Fibroblast of pulmonary artery (primary cell): ENCODE results near the gene S100P.

ENCODE experiments used
- DNase-seq: peaks from one replicate; pipeline ENCODE4 v3.0.0-alpha.2; 2010; ENCODE audit warnings: low read depth
- H3K4me3 ChIP-seq: replicated peaks from 2 replicates; pipeline ENCODE4 v1.5.1; 2011; ENCODE audit warnings: low read depth, mild to moderate bottlenecking, control low read depth, low read length, moderate library complexity
- TF ChIP-seq, protein P1 (sequence below): IDR thresholded peaks from 2 replicates; pipeline ENCODE4 v1.5.1; 2011; ENCODE audit warnings: mild to moderate bottlenecking, control low read depth, low read length, inconsistent platforms; ENCODE audit errors: missing control alignments

Gene S100P

DNA sequence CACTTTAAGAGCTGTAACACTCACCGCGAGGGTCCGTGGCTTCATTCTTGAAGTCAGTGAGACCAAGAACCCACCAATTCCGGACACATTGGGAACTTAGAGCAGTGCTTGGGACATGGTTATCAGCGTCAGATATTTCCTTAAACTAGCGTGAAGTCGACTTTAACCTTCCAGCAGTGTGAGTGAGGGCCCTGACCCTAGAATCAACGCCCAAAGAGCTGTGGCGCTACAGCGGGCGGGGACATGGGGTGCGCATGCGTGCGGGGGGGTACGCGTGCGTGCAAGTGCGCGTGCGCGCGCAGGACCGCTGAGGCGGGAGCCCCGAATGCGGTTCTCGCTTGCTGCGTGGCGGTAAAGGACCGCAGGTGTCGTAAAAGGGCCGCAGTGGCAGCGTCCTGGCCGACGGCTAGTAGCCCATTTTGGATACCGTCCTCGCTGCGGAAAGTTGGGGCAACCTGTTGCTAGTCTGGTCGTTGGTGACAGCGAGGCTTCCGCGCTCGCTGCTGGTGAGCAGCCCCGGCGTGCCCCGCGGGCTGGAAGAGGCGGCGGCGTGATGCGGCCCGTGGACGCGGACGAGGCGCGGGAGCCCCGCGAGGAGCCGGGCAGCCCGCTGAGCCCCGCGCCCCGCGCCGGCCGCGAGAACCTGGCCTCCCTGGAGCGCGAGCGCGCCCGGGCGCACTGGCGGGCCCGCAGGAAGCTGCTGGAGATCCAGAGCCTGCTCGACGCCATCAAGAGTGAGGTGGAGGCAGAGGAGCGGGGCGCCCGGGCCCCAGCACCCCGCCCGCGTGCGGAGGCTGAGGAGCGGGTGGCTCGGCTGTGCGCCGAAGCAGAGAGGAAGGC lies 19.8 kb upstream of the S100P start:
- DNase-seq: peak; percentile 96
- TF ChIP-seq, protein P1, sequence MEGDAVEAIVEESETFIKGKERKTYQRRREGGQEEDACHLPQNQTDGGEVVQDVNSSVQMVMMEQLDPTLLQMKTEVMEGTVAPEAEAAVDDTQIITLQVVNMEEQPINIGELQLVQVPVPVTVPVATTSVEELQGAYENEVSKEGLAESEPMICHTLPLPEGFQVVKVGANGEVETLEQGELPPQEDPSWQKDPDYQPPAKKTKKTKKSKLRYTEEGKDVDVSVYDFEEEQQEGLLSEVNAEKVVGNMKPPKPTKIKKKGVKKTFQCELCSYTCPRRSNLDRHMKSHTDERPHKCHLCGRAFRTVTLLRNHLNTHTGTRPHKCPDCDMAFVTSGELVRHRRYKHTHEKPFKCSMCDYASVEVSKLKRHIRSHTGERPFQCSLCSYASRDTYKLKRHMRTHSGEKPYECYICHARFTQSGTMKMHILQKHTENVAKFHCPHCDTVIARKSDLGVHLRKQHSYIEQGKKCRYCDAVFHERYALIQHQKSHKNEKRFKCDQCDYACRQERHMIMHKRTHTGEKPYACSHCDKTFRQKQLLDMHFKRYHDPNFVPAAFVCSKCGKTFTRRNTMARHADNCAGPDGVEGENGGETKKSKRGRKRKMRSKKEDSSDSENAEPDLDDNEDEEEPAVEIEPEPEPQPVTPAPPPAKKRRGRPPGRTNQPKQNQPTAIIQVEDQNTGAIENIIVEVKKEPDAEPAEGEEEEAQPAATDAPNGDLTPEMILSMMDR: no peak
- H3K4me3 ChIP-seq: peak overlapping the region; percentile 67

DNA sequence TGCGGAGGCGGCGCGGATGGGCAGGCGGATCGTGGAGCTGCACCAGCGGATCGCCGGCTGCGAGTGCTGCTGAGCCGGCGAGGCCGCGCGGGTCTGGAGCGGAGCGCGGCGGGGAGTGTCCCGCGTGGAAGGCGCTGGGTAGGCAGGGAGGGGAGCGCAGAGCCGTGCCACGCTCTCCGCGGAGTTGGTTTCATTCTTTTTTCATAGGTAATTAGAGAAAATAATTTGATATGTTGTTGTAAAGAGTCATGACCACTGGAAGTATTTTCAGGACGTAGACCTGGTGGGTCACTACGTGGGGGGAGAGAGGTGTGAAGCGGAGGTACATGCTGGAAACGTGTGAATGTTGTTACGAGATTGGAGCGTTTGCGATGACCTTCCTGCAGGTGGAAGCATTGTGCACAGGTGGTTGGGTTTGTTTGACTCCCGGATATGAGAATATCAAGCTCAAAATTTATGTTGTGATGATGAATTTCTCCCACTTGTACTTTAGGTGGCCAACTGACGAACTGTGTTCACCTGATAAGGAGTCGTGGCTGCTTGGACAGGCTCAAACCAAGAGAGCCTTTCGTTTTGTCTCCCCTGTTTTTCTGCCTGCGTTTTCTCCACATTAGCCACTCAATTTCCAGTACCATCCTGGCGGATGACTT lies 19.1 kb upstream of the S100P start:
- peak overlapping the region; percentile 67 for H3K4me3 ChIP-seq
- peak; percentile 41 for DNase-seq
- TF ChIP-seq, protein P1: peak; percentile 34

DNA sequence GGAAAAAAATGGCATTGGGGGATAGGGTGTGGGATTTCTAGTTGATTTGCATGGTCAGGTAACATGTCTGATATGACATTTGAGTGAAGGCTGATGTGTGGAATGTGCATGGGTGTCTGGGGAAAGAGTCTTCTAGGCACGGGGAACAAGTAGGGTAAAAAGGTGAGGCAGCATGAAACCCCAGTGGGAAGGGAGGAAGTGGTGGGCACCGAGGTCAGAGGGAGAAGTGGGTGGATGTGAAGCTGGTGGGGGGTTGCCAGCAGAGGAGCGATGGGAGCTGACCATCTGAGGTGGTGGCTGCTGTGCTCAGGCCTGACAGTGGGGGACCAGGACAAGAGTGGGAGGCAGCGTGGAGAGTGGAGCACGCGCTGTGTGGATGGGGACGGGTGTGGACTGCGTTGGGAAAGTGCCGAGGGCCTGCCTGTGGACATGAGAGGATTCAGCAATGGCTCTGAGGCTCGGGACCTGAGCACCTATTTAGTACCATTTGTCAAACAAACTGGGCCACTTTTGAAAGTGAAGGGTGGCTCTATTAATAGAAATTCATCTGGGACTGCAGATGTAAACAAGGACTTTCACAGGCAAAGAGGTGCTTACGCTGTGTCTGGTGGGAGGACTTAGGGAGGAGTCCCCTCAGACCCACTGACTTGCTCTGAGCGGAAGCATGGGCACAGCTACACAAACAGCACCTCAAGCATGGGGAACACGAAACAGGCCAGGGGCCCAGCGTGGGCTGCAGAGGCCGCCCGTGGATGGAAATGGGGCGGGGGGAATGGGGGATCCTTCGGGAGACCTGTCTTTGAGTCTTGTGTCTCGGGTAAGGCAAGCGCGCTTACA lies 16.7 kb upstream of the S100P start:
- no peak overlapping the region for H3K4me3 ChIP-seq

DNA sequence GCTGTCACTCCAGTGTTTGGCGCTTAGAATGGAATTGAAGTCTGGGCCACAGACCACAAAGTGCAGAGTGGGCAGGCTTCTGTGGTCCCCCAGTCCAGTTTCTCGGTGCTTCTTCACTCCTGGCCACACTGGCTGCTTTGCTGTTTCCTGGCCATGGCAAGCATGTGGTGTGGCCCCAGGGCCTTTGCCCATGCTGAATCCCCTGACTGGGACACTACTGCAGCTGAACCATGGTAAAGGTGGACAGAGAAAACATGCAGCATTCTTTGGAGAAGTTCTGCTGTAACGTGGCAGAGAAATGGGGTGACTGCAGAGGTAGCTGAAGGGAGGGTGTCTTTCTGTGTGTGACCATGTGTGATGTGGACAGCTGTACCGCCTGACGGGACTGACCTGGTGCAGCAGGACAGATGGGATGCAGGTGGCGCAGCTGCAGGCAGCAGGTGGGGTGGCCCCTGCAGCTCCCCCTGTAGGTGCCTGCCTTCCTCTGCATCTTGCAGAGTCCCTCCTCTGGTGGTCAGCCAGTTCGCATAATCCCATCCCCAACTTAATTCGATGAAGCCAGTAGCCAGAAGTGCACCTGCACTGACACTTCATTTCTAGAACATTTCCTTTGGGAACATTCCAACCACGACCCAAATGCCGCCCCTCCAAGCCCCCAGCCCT lies 13.2 kb upstream of the S100P start:
- H3K4me3 ChIP-seq: no peak overlapping the region
- TF ChIP-seq, protein P1: peak; percentile 4
- no peak for DNase-seq

More for the DNA sequence above, 16.7 kb upstream of the S100P start:
- TF ChIP-seq, protein P1: no peak
- DNase-seq: no peak

DNA sequence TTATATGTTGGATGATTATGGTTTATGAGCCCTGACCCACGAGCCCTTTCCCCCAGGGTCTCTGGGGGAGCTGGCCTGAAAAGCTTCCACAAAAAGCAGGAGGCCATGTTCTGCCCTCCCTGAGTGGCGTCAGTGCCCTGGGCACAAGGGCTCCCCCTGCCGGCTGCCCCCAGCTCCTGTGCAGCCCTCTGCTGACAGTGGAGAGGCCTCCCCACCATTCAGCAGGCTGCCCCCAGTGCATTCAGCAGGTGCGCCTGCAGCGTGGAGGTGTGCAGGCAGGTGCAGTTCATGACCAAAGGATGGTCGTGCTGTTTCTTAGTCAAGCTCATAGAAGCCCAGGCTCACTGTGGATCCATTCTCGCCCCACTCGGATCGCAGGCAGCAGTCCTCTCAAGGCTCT lies 12.5 kb upstream of the S100P start:
- TF ChIP-seq, protein P1: no peak
- H3K4me3 ChIP-seq: no peak overlapping the region
- DNase-seq: no peak

DNA sequence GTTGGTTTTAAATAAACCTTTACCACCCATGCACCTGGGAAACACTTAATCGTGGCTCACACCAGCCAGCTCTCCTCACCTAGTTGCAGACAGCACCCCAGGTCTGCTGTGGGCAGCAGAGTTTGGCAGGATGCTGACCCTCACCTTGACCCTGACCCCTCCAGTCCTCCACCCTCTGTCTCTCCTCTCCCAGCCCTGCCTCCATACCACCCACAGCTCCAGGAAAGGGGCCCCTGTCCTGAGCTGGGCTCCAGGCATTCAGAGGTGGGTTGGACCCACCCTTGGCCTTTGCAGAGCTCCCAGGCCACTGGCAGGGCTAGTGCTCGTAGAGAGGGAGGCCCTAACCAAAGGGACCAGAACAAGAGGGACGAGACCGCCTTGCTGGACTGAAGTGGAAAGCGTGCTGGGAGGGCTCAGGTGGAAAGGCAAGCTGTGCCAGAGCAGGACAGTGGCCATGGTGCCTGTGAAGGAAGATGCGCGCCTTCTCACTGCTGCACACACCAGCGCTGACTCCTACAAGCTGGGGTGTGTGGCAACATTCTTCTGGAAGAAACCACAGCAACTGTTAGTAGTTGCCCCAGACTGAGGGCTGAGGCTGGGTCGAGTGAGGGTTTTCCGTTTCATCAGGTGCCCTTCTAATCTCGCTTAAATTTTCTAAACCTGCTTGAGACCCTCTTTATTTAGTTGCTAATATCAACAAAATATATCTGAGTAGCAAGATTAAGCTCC lies 10.7 kb upstream of the S100P start:
- no peak overlapping the region for H3K4me3 ChIP-seq
- TF ChIP-seq, protein P1: no peak
- DNase-seq: no peak
